Measurements from ENCODE around the gene TRMT5.

- TF ChIP-seq POLR2A (IDR thresholded peaks at IDR 0.05) (no peak), CTCF (IDR thresholded peaks at IDR 0.05) (no peak)
Observed at GRCh38 chr14:60925286-60925685, 55.6 kb downstream of the TRMT5 start.

Measured in uterus (tissue), 2 donors.